Panc1 (cell line): ENCODE measurements around the gene CACNA1C. TPM values are rescaled to one million over a fixed set of nuclear protein-coding genes. Genes with fewer than 3 reads are reported as not detected.

Experiments used
- ATAC-seq: fragments of 200-7000 bp; cut with Tn5 transposase; 2 replicates; pipeline ENCODE4 v1.9.1; 2020; ENCODE audit warnings: mild to moderate bottlenecking, moderate library complexity
- BruUV-seq: library from RNA; stranded (reverse); fragments of 400-500 nt; replicated peaks from 2 replicates; lab custom pipeline; 2021; lab: Mats Ljungman, UMichigan
- CTCF ChIA-PET: fragments of 300-600 bp; sonication (Branson Sonifier 250); formaldehyde crosslinking; loops from one replicate; lab custom pipeline; 2022; ENCODE audit warnings: antibody characterized with exemption; lab: Charles Lee
- POLR2A ChIA-PET: fragments of 300-600 bp; sonication (Branson Sonifier 250); formaldehyde crosslinking; loops from one replicate; lab custom pipeline; 2022; ENCODE audit warnings: antibody characterized with exemption; lab: Charles Lee
- DNase-seq: peaks from one replicate; pipeline ENCODE4 v3.0.0-alpha.2; 2010; ENCODE audit warnings: low read depth, low spot score
- H3K27ac ChIP-seq: 2 replicates; pipeline ENCODE4 v1.5.1; 2011; ENCODE audit warnings: mild to moderate bottlenecking, low read length, inconsistent platforms
- H3K27me3 ChIP-seq: fragments of 200-500 bp; sonication (Bioruptor generic); 2 replicates; pipeline ENCODE4 v1.6.0; 2014; ENCODE audit warnings: low read length, inconsistent platforms; ENCODE audit not compliant: control insufficient read depth, insufficient read depth
- H3K36me3 ChIP-seq: fragments of 200-500 bp; sonication (Bioruptor generic); 2 replicates; pipeline ENCODE4 v1.5.1; 2014; ENCODE audit warnings: inconsistent platforms, mild to moderate bottlenecking, low read length, moderate library complexity; ENCODE audit not compliant: control insufficient read depth, insufficient read depth
- H3K4me1 ChIP-seq: 2 replicates; pipeline ENCODE4 v1.5.1; 2011; ENCODE audit warnings: inconsistent platforms, mild to moderate bottlenecking, low read length, moderate library complexity; ENCODE audit not compliant: control insufficient read depth, insufficient read depth
- H3K4me3 ChIP-seq, 2 experiments: 2 replicates each; pipeline ENCODE4 v1.5.1; 2011 to 2012; ENCODE audit warnings: low read depth in 2 of 2, low read length in 2 of 2, mild to moderate bottlenecking in 2 of 2, inconsistent platforms in 1 of 2, moderate library complexity in 1 of 2
- H3K9me3 ChIP-seq: fragments of 200-500 bp; sonication (Bioruptor generic); 2 replicates; pipeline ENCODE4 v1.5.1; 2014; ENCODE audit warnings: low read depth, mild to moderate bottlenecking, inconsistent platforms, low read length, moderate library complexity; ENCODE audit not compliant: control insufficient read depth, insufficient read depth
- POLR2AphosphoS5 ChIP-seq: IDR thresholded peaks from 2 replicates; pipeline ENCODE4 v1.6.1; 2012; ENCODE audit warnings: mild to moderate bottlenecking, low read depth, low read length, moderate library complexity
- SIN3A ChIP-seq: IDR thresholded peaks from 2 replicates; pipeline ENCODE4 v1.6.1; 2012; ENCODE audit warnings: low read depth, mild to moderate bottlenecking, low read length, moderate library complexity, borderline replicate concordance; ENCODE audit not compliant: insufficient read depth
- TCF7L2 ChIP-seq: IDR thresholded peaks from 2 replicates; pipeline ENCODE4 v1.6.1; 2011; ENCODE audit warnings: mild to moderate bottlenecking, low read depth, low read length, inconsistent platforms
- in situ Hi-C: cut with HindIII; loops from 2 replicates; pipeline ENCODE4 v1.10.0; 2016; ENCODE audit warnings: low sequenced_read_pairs, low pct_unique_long_range_greater_than_20kb
- intact Hi-C: fragments of 100-400 bp; cut with micrococcal nuclease; formaldehyde crosslinking; loops from one replicate; pipeline ENCODE4 v1.10.0; 2022; ENCODE audit not compliant: unreplicated experiment
- total RNA-seq: library from RNA; stranded (reverse); gene quantifications from one replicate; pipeline ENCODE4 v1.2.1, GENCODE V29; 2021; ENCODE audit not compliant: unreplicated experiment
- TF ChIP-seq, protein P1 (sequence below), 2 experiments: IDR thresholded peaks; 2 replicates each; pipeline ENCODE4 v1.6.1; 2011 to 2012; ENCODE audit warnings: low read depth in 2 of 2, control low read depth in 1 of 2, low read length in 1 of 2, mild to moderate bottlenecking in 1 of 2, moderate library complexity in 1 of 2; ENCODE audit not compliant: insufficient read depth in 1 of 2
- TF ChIP-seq, protein P2 (sequence below): fragments of 450-650 bp; IDR thresholded peaks from 2 replicates; pipeline ENCODE4 v1.5.1; 2017; ENCODE audit warnings: mild to moderate bottlenecking

The CACNA1C gene
- total RNA-seq, 1 experiment from 2014 or later: 0.03 TPM

DNA sequence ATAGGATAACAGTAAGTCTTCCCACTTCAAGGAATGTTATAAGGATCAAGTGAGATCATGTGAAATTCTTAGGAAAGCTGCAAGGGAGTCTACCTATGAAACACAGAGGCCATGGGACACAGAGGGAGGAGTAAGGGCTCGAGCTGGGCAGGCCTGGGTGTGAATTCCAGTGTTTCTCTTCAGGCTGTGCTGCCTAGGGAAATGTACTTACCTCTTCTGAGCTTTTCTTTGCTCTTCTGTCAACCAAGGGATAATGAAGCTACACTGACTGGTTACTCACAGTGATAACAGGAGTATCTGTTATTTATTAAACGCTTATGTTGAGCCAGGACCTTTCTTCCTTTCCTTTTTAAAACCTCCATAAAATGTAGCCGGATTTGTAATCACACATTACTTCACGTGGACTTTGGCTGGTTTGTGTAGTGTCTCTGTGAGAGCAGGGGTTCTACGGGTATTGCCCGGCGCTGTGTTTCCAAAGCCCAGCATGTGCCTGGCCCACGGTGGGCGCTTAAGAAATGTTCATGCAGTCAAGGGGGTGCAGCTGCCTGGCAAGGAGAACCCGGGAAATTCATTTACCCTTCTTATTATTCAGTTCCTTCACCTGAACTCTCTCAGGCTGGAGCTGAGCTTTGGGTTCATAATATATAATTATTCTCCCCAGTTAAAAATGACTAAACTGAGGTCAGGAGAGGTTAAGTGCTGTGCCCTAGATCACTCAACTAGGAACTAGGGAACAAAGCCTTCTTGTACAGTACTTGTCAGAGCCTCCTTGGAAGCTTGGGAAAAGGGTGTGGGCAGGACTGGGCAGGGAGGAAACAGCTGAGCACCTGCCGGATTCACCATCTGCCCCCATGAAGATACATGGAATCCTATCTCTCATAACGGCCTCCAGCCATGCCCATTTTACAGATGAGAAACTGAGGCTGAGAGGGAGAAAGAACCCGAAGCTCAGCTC is 214.2 kb downstream of the CACNA1C start:
- in situ Hi-C loops (no loop called here), intact Hi-C loops (no loop called here)
- BruUV-seq: no TSS peak
- Histone ChIP-seq H3K27me3 (no peaks in the 10 kb centered on the region), H3K36me3 (no peaks in the 10 kb centered on the region), H3K27ac (no peak overlapping the region), H3K4me3 (no peak overlapping the region), H3K9me3 (no peaks in the 10 kb centered on the region), H3K4me1 (no peaks in the 10 kb centered on the region)
- POLR2A ChIA-PET: no interaction called here
- DNase-seq: no peak
- TF ChIP-seq TCF7L2: no peak
- TF ChIP-seq, protein P1, sequence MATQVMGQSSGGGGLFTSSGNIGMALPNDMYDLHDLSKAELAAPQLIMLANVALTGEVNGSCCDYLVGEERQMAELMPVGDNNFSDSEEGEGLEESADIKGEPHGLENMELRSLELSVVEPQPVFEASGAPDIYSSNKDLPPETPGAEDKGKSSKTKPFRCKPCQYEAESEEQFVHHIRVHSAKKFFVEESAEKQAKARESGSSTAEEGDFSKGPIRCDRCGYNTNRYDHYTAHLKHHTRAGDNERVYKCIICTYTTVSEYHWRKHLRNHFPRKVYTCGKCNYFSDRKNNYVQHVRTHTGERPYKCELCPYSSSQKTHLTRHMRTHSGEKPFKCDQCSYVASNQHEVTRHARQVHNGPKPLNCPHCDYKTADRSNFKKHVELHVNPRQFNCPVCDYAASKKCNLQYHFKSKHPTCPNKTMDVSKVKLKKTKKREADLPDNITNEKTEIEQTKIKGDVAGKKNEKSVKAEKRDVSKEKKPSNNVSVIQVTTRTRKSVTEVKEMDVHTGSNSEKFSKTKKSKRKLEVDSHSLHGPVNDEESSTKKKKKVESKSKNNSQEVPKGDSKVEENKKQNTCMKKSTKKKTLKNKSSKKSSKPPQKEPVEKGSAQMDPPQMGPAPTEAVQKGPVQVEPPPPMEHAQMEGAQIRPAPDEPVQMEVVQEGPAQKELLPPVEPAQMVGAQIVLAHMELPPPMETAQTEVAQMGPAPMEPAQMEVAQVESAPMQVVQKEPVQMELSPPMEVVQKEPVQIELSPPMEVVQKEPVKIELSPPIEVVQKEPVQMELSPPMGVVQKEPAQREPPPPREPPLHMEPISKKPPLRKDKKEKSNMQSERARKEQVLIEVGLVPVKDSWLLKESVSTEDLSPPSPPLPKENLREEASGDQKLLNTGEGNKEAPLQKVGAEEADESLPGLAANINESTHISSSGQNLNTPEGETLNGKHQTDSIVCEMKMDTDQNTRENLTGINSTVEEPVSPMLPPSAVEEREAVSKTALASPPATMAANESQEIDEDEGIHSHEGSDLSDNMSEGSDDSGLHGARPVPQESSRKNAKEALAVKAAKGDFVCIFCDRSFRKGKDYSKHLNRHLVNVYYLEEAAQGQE (IDR thresholded peaks at IDR 0.05; ENCODE audit: insufficient read depth in 1 of 2, low read depth in 2 of 2, low read length in 1 of 2): no peak
- CTCF ChIA-PET: no interaction called here
- ATAC-seq: no peak

DNA sequence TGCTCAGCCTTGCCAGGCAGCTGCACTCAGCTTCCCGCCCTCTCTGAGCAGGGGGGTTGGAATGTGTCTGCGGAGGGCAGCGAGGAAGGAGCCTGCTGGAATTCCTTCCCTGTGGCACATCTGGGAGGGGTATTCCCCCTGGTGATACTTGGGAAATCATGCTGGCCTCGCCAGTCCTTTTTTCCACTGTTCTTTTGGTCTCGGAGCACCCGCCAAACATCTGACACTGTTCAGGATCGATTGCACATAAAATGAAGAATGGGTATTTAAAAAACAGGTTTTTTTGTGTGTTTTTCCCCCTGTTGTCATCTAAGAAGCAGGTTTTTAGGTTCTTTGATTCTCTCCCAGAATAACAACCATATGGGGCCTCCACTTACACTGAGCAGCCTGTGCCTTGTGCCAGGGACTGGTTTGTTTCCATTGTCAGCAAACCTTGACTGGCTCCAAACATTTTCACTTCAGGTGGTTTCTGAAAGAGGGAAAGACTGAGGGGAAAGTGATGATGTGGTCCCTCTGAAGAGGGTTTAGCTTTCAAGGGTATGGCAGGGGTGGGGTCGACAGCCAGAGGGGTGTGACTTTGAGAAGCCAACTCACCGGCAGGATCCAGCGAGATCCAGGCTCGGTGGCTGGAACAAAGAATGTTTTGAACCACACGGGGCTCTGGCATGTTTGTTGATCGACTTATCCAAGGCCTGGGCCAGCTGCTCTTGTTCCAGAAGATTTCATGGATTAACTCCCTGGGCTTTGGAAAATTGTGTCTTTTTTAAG is 215.1 kb downstream of the CACNA1C start:
- Histone ChIP-seq H3K27ac (no peak overlapping the region), H3K9me3 (no peaks in the 10 kb centered on the region), H3K4me1 (no peaks in the 10 kb centered on the region), H3K27me3 (no peaks in the 10 kb centered on the region), H3K4me3 (no peak overlapping the region), H3K36me3 (no peaks in the 10 kb centered on the region)
- intact Hi-C loops (no loop called here), in situ Hi-C loops (no loop called here)
- ChIA-PET CTCF (no interaction called here), POLR2A (no interaction called here)
- TF ChIP-seq, protein P1 (IDR thresholded peaks at IDR 0.05; ENCODE audit: insufficient read depth in 1 of 2, low read depth in 2 of 2, low read length in 1 of 2): no peak
- TF ChIP-seq, protein P2, sequence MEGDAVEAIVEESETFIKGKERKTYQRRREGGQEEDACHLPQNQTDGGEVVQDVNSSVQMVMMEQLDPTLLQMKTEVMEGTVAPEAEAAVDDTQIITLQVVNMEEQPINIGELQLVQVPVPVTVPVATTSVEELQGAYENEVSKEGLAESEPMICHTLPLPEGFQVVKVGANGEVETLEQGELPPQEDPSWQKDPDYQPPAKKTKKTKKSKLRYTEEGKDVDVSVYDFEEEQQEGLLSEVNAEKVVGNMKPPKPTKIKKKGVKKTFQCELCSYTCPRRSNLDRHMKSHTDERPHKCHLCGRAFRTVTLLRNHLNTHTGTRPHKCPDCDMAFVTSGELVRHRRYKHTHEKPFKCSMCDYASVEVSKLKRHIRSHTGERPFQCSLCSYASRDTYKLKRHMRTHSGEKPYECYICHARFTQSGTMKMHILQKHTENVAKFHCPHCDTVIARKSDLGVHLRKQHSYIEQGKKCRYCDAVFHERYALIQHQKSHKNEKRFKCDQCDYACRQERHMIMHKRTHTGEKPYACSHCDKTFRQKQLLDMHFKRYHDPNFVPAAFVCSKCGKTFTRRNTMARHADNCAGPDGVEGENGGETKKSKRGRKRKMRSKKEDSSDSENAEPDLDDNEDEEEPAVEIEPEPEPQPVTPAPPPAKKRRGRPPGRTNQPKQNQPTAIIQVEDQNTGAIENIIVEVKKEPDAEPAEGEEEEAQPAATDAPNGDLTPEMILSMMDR: no peak
- TF ChIP-seq SIN3A: no peak
- TF ChIP-seq TCF7L2: no peak
- no peak for TF ChIP-seq POLR2AphosphoS5
- no TSS peak for BruUV-seq
- ATAC-seq: no peak
- no peak for DNase-seq
